ENCODE measurements around the gene OPA1.

Gene OPA1

GRCh38 chr3:193730976-193731375 lies 138.0 kb downstream of the OPA1 start:
- H3K27ac ChIP-seq, result no peak overlapping the region
- H3K9ac ChIP-seq, result no peak overlapping the region
- H3K36me3 ChIP-seq (ENCODE audit: insufficient read depth), result no peaks in the 10 kb centered on the region
- H4K20me1 ChIP-seq (ENCODE audit: insufficient read depth), result no peaks in the 10 kb centered on the region
- no peaks in the 10 kb centered on the region for H3K27me3 ChIP-seq (ENCODE audit: insufficient read depth, low read depth)
- no peak overlapping the region for H3K4me3 ChIP-seq (IDR thresholded peaks at IDR 0.05; ENCODE audit: insufficient read depth, low read depth, low read length)
- no peak overlapping the region for H2AFZ ChIP-seq (ENCODE audit: low read depth)
- no peak overlapping the region for H3K4me2 ChIP-seq
- no peaks in the 10 kb centered on the region for H3K79me2 ChIP-seq (ENCODE audit: insufficient read depth, low read depth)
- TF ChIP-seq CTCF (conservative IDR thresholded peaks at IDR 0.05; ENCODE audit: low read depth, low read length), result no peak
- H3K4me1 ChIP-seq (ENCODE audit: low read depth, poor library complexity, severe bottlenecking), result no peaks in the 10 kb centered on the region

- TF ChIP-seq CTCF (conservative IDR thresholded peaks at IDR 0.05; ENCODE audit: low read depth, low read length), result no peak
- Histone ChIP-seq H4K20me1 (ENCODE audit: insufficient read depth) (no peaks in the 10 kb centered on the region), H3K4me3 (IDR thresholded peaks at IDR 0.05; ENCODE audit: insufficient read depth, low read depth, low read length) (no peak overlapping the region), H3K27ac (no peak overlapping the region), H3K9ac (no peak overlapping the region), H3K27me3 (ENCODE audit: insufficient read depth, low read depth) (no peaks in the 10 kb centered on the region), H3K36me3 (ENCODE audit: insufficient read depth) (no peaks in the 10 kb centered on the region), H3K4me1 (ENCODE audit: low read depth, poor library complexity, severe bottlenecking) (no peaks in the 10 kb centered on the region), H3K79me2 (ENCODE audit: insufficient read depth, low read depth) (no peaks in the 10 kb centered on the region), H3K4me2 (no peak overlapping the region), H2AFZ (ENCODE audit: low read depth) (no peak overlapping the region)
Observed at GRCh38 chr3:193731656-193732055, 138.6 kb downstream of the OPA1 start.

- no peak for TF ChIP-seq CTCF (conservative IDR thresholded peaks at IDR 0.05; ENCODE audit: low read depth, low read length)
- H3K9ac ChIP-seq, result no peak overlapping the region
- H3K36me3 ChIP-seq (ENCODE audit: insufficient read depth), result no peaks in the 10 kb centered on the region
- no peak overlapping the region for H3K4me3 ChIP-seq (IDR thresholded peaks at IDR 0.05; ENCODE audit: insufficient read depth, low read depth, low read length)
- no peaks in the 10 kb centered on the region for H3K4me1 ChIP-seq (ENCODE audit: low read depth, poor library complexity, severe bottlenecking)
- no peak overlapping the region for H3K27ac ChIP-seq
- no peaks in the 10 kb centered on the region for H3K27me3 ChIP-seq (ENCODE audit: insufficient read depth, low read depth)
- H4K20me1 ChIP-seq (ENCODE audit: insufficient read depth), result no peaks in the 10 kb centered on the region
- H3K79me2 ChIP-seq (ENCODE audit: insufficient read depth, low read depth), result no peaks in the 10 kb centered on the region
- no peak overlapping the region for H2AFZ ChIP-seq (ENCODE audit: low read depth)
- no peak overlapping the region for H3K4me2 ChIP-seq
Observed at GRCh38 chr3:193732391-193732790, 139.4 kb downstream of the OPA1 start.

GRCh38 chr3:193732827-193733226 lies 139.8 kb downstream of the OPA1 start:
- Histone ChIP-seq H3K4me2 (no peak overlapping the region), H3K36me3 (ENCODE audit: insufficient read depth) (no peaks in the 10 kb centered on the region), H3K79me2 (ENCODE audit: insufficient read depth, low read depth) (no peaks in the 10 kb centered on the region), H4K20me1 (ENCODE audit: insufficient read depth) (no peaks in the 10 kb centered on the region), H3K4me1 (ENCODE audit: low read depth, poor library complexity, severe bottlenecking) (no peaks in the 10 kb centered on the region), H3K27me3 (ENCODE audit: insufficient read depth, low read depth) (no peaks in the 10 kb centered on the region), H3K27ac (no peak overlapping the region), H3K4me3 (IDR thresholded peaks at IDR 0.05; ENCODE audit: insufficient read depth, low read depth, low read length) (no peak overlapping the region), H2AFZ (ENCODE audit: low read depth) (no peak overlapping the region), H3K9ac (no peak overlapping the region)
- TF ChIP-seq CTCF (conservative IDR thresholded peaks at IDR 0.05; ENCODE audit: low read depth, low read length), result no peak

Data from KMS-11 (cell line).